ENCODE measurements around the gene MRPS5. TPM values are rescaled to one million over a fixed set of nuclear protein-coding genes. Genes with fewer than 3 reads are reported as not detected.

MRPS5 gene
- total RNA-seq, 2 experiments from 2014 or later: 89.6 to 90.2 TPM

- Histone ChIP-seq H3K9me2 (ENCODE audit: insufficient read depth, low read length) (no peaks in the 10 kb centered on the region), H3K4me2 (ENCODE audit: low read length) (no peak overlapping the region), H3K9me3 (ENCODE audit: low read length) (no peaks in the 10 kb centered on the region), H3K4me1 (ENCODE audit: insufficient read depth, low read length, poor library complexity, severe bottlenecking) (no peaks in the 10 kb centered on the region), H3K36me3 (ENCODE audit: insufficient read depth, low read length) (no peaks in the 10 kb centered on the region), H2AFZ (ENCODE audit: low read length) (no peak overlapping the region), H4K20me1 (ENCODE audit: insufficient read depth, low read length) (no peaks in the 10 kb centered on the region), H3K27ac (ENCODE audit: low read depth, low read length, poor library complexity, severe bottlenecking) (no peak overlapping the region), H3K79me2 (ENCODE audit: insufficient read depth, low read depth, low read length) (no peaks in the 10 kb centered on the region), H3K4me3 (ENCODE audit: low read depth, low read length, poor library complexity, severe bottlenecking) (no peak overlapping the region)
- ChIA-PET CTCF (ENCODE audit: unreplicated experiment) (no interaction called here), POLR2A (no interaction called here)
- no peak for DNase-seq (ENCODE audit: low spot score)
- TF ChIP-seq EZH2phosphoT487 (IDR thresholded peaks at IDR 0.05; ENCODE audit: borderline replicate concordance, low read depth, low read length): no peak
- no peak for TF ChIP-seq CTCF (conservative IDR thresholded peaks at IDR 0.05; ENCODE audit: low read length)
- BruUV-seq (replicated peaks): no TSS peak
- intact Hi-C loops (cut with micrococcal nuclease; ENCODE audit: unreplicated experiment): no loop called here
These were observed 63.9 kb downstream of the MRPS5 start for GRCh38 chr2:95057535-95058370.

GRCh38 chr2:95056461-95057459 is 64.8 kb downstream of the MRPS5 start:
- Histone ChIP-seq H3K4me3 (ENCODE audit: low read depth, low read length, poor library complexity, severe bottlenecking) (no peak overlapping the region), H3K9me2 (ENCODE audit: insufficient read depth, low read length) (no peaks in the 10 kb centered on the region), H3K36me3 (ENCODE audit: insufficient read depth, low read length) (no peaks in the 10 kb centered on the region), H4K20me1 (ENCODE audit: insufficient read depth, low read length) (no peaks in the 10 kb centered on the region), H3K9me3 (ENCODE audit: low read length) (no peaks in the 10 kb centered on the region), H3K4me2 (ENCODE audit: low read length) (no peak overlapping the region), H3K4me1 (ENCODE audit: insufficient read depth, low read length, poor library complexity, severe bottlenecking) (no peaks in the 10 kb centered on the region), H3K79me2 (ENCODE audit: insufficient read depth, low read depth, low read length) (no peaks in the 10 kb centered on the region), H2AFZ (ENCODE audit: low read length) (no peak overlapping the region), H3K27ac (ENCODE audit: low read depth, low read length, poor library complexity, severe bottlenecking) (no peak overlapping the region)
- no peak for TF ChIP-seq EZH2phosphoT487 (IDR thresholded peaks at IDR 0.05; ENCODE audit: borderline replicate concordance, low read depth, low read length)
- no peak for TF ChIP-seq CTCF (conservative IDR thresholded peaks at IDR 0.05; ENCODE audit: low read length)
- BruUV-seq (replicated peaks): no TSS peak
- POLR2A ChIA-PET: no interaction called here
- no peak for DNase-seq (ENCODE audit: low spot score)
- intact Hi-C loops (cut with micrococcal nuclease; ENCODE audit: unreplicated experiment): no loop called here
- CTCF ChIA-PET (ENCODE audit: unreplicated experiment): interaction anchor here (0.6 kb wide), 1 partner anchor 71 kb away, joined by 7 read pairs; no protein-coding TSS in a partner anchor

Data from OCI-LY7 (cell line).